A673 (cell line): ENCODE results near the gene ARID3B. TPM values are rescaled to one million over a fixed set of nuclear protein-coding genes. Genes with fewer than 3 reads are reported as not detected.
A peak's percentile ranks its signal among the peaks of the same experiment; 100 is the strongest.

Experiments
- BruUV-seq: library from RNA; stranded (reverse); fragments of 400-500 nt; replicated peaks from 2 replicates; lab custom pipeline; 2021; lab: Mats Ljungman, UMichigan
- CTCF ChIA-PET: fragments of 300-600 bp; sonication (Branson Sonifier 250); formaldehyde crosslinking; loops from one replicate; lab custom pipeline; 2022; ENCODE audit warnings: antibody characterized with exemption; lab: Charles Lee
- POLR2A ChIA-PET: fragments of 300-600 bp; sonication (Branson Sonifier 250); formaldehyde crosslinking; loops from one replicate; lab custom pipeline; 2022; ENCODE audit warnings: antibody characterized with exemption; ENCODE audit not compliant: low non-redundant PET; lab: Charles Lee
- DNase-seq: peaks from one replicate; pipeline ENCODE4 v3.0.0-alpha.2; 2015; ENCODE audit warnings: low spot score
- H3K27ac ChIP-seq: fragments of 200-600 bp; sonication (generic); 2 replicates; pipeline ENCODE4 v1.5.1; 2016; ENCODE audit warnings: mixed run types, low read depth, mild to moderate bottlenecking, mixed read lengths, antibody characterized with exemption, low read length; ENCODE audit not compliant: poor library complexity, severe bottlenecking
- H3K27me3 ChIP-seq: fragments of 200-600 bp; sonication (generic); replicated peaks from 2 replicates; pipeline ENCODE4 v1.6.1; 2017; ENCODE audit warnings: mixed run types, low read depth, mild to moderate bottlenecking, mixed read lengths, antibody characterized with exemption, low read length; ENCODE audit not compliant: insufficient read depth, poor library complexity
- H3K36me3 ChIP-seq: fragments of 200-600 bp; sonication (generic); 2 replicates; pipeline ENCODE4 v1.6.1; 2016; ENCODE audit warnings: mixed run types, mild to moderate bottlenecking, mixed read lengths, antibody characterized with exemption, low read length; ENCODE audit not compliant: insufficient read depth, poor library complexity, severe bottlenecking
- H3K4me1 ChIP-seq: fragments of 200-600 bp; sonication (generic); 2 replicates; pipeline ENCODE4 v1.6.1; 2017; ENCODE audit warnings: mixed run types, mild to moderate bottlenecking, mixed read lengths, antibody characterized with exemption, low read length; ENCODE audit not compliant: insufficient read depth, poor library complexity, severe bottlenecking
- H3K4me3 ChIP-seq: fragments of 200-600 bp; sonication (generic); 2 replicates; pipeline ENCODE4 v1.5.1; 2016; ENCODE audit warnings: low read depth, mixed run types, mild to moderate bottlenecking, mixed read lengths, low read length; ENCODE audit not compliant: poor library complexity, severe bottlenecking
- H3K9me3 ChIP-seq: fragments of 200-600 bp; sonication (generic); 2 replicates; pipeline ENCODE4 v1.6.1; 2016; ENCODE audit warnings: mixed run types, low read depth, mild to moderate bottlenecking, mixed read lengths, antibody characterized with exemption, low read length; ENCODE audit not compliant: poor library complexity, severe bottlenecking
- EZH2 ChIP-seq: fragments of 200-600 bp; sonication (generic); IDR thresholded peaks from 2 replicates; pipeline ENCODE4 v1.6.1; 2017; ENCODE audit warnings: borderline replicate concordance, low read depth, mild to moderate bottlenecking, mixed read lengths, antibody characterized with exemption, low read length; ENCODE audit not compliant: poor library complexity, severe bottlenecking
- intact Hi-C: fragments of 100-400 bp; cut with micrococcal nuclease; formaldehyde crosslinking; loops from one replicate; pipeline ENCODE4 v1.10.0; 2022; ENCODE audit not compliant: unreplicated experiment
- total RNA-seq: library from RNA; stranded (reverse); gene quantifications from 2 replicates; pipeline ENCODE4 v1.2.3, GENCODE V29; 2021
- TF ChIP-seq, protein P1 (sequence below): fragments of 300-800, 200-600 bp; sonication (generic); conservative IDR thresholded peaks from 2 replicates; pipeline ENCODE4 v1.5.1; 2017; ENCODE audit warnings: low read depth, mild to moderate bottlenecking, antibody characterized with exemption, low read length, moderate library complexity, mixed read lengths

Gene ARID3B
- total RNA-seq, 1 experiment from 2014 or later, result 18.3 TPM

DNA sequence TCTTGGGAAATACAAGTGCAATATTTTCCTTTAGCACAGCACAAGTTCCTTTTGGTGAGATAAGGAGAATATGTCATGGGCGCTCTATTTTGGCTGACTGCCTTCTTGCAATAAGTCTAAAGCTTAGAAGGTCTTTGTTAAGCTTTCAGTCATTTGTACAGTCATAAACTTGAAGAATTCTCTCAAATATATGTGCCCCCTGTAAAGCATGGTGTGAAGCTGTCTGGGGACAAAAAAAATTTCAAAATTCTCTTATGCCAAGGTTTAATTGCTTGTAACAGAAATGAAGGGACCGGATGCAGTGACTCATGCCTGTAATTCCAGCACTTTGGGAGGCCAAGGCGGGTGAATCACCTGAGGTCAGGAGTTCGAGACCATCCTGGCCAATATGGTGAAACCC is 21.7 kb upstream of the ARID3B start:
- H3K27me3 ChIP-seq, result no peaks in the 10 kb centered on the region
- H3K9me3 ChIP-seq, result no peaks in the 10 kb centered on the region
- no peak overlapping the region for H3K4me3 ChIP-seq
- intact Hi-C loops, result no loop called here
- no TSS peak for BruUV-seq
- no peaks in the 10 kb centered on the region for H3K4me1 ChIP-seq
- no peaks in the 10 kb centered on the region for H3K36me3 ChIP-seq
- ChIA-PET CTCF (interaction anchor here (0.6 kb wide), 1 partner anchor 432 kb away, joined by 3 read pairs; no protein-coding TSS in a partner anchor), POLR2A (no interaction called here)
- TF ChIP-seq EZH2, result no peak
- TF ChIP-seq, protein P1, sequence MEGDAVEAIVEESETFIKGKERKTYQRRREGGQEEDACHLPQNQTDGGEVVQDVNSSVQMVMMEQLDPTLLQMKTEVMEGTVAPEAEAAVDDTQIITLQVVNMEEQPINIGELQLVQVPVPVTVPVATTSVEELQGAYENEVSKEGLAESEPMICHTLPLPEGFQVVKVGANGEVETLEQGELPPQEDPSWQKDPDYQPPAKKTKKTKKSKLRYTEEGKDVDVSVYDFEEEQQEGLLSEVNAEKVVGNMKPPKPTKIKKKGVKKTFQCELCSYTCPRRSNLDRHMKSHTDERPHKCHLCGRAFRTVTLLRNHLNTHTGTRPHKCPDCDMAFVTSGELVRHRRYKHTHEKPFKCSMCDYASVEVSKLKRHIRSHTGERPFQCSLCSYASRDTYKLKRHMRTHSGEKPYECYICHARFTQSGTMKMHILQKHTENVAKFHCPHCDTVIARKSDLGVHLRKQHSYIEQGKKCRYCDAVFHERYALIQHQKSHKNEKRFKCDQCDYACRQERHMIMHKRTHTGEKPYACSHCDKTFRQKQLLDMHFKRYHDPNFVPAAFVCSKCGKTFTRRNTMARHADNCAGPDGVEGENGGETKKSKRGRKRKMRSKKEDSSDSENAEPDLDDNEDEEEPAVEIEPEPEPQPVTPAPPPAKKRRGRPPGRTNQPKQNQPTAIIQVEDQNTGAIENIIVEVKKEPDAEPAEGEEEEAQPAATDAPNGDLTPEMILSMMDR, result no peak
- DNase-seq, result peak; percentile 64
- H3K27ac ChIP-seq, result no peak overlapping the region

DNA sequence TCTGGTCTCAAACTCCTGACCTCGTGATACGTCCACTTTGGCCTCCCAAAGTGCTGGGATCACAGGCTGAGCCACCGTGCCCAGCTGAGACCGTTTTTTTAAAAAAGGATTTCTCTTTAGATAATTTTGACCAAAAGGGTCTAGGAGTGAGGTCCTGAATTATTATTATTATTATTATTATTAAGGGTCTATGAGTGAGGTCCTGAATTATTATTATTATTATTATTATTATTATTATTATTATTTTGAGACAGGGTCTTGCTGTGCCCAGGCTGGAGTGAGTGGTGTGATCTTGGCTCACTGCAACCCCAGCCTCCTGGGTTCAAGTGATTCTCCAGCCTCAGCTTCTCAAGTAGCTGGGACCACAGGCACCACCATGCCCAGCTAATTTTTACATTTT is 20.6 kb upstream of the ARID3B start:
- H3K27me3 ChIP-seq, result no peaks in the 10 kb centered on the region
- no peak overlapping the region for H3K27ac ChIP-seq
- no peaks in the 10 kb centered on the region for H3K36me3 ChIP-seq
- TF ChIP-seq EZH2, result no peak
- TF ChIP-seq, protein P1, result no peak
- no TSS peak for BruUV-seq
- H3K4me3 ChIP-seq, result no peak overlapping the region
- DNase-seq, result no peak
- intact Hi-C loops, result no loop called here
- ChIA-PET CTCF (no interaction called here), POLR2A (no interaction called here)
- H3K9me3 ChIP-seq, result no peaks in the 10 kb centered on the region
- no peaks in the 10 kb centered on the region for H3K4me1 ChIP-seq

DNA sequence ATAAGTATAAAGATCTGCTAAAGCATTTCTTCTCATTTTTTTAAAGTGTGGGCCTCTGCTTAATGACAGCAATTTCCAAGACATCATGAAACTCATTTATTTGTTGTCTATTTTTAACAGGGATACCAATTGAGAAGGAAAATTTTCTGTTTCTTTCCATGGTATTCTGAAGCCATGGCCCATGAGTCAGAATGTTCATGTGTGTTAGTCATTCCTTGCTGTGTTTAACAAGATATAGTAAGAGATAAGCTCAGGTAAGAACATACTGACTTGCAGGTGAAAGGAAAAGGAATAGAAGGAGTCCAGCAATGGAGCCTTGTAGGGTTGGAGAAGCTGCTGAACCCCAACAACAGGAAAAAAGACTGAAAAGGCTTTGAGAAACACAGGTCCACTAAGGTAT is 17.0 kb upstream of the ARID3B start:
- no peak overlapping the region for H3K27ac ChIP-seq

More for the DNA sequence above, 17.0 kb upstream of the ARID3B start:
- TF ChIP-seq, protein P1, result no peak
- no peak for TF ChIP-seq EZH2
- Histone ChIP-seq H3K36me3 (no peaks in the 10 kb centered on the region), H3K9me3 (no peaks in the 10 kb centered on the region), H3K4me3 (no peak overlapping the region), H3K4me1 (no peaks in the 10 kb centered on the region), H3K27me3 (no peaks in the 10 kb centered on the region)
- no peak for DNase-seq
- CTCF ChIA-PET, result no interaction called here
- POLR2A ChIA-PET, result interaction anchor here (0.5 kb wide), 1 partner anchor 508 kb away, joined by 3 read pairs; no protein-coding TSS in a partner anchor
- BruUV-seq, result no TSS peak
- intact Hi-C loops, result no loop called here
